Activated CD4-positive, CD25-positive, alpha-beta regulatory T cell treated with anti-CD3 and anti-CD28 coated beads, Interleukin-2, amount 50 U/mL, for 24 hours (primary cell): Measurements from ENCODE around the gene ZNF611.
"Not testable (repeated sequence)": the region's sequence is repeated elsewhere in the genome, so short reads cannot be mapped to it uniquely, and the experiment has no call there.

Experiments used
- ATAC-seq, 2 donors: fragments of 150-1000 bp; cut with Tn5 transposase; one replicate each; pipeline ENCODE4 v1.10.0; 2021; ENCODE audit warnings: mild to moderate bottlenecking in 1 of 2, moderate library complexity in 1 of 2

Gene ZNF611

GRCh38 chr19:52675239-52675638 lies 59.6 kb downstream of the ZNF611 start:
- ATAC-seq, result not testable (repeated sequence)

GRCh38 chr19:52673014-52673413 lies 61.8 kb downstream of the ZNF611 start:
- no peak for ATAC-seq

GRCh38 chr19:52670046-52670445 lies 64.8 kb downstream of the ZNF611 start:
- no peak for ATAC-seq

GRCh38 chr19:52669586-52669985 lies 65.3 kb downstream of the ZNF611 start:
- ATAC-seq, result no peak

GRCh38 chr19:52667972-52668371 lies 66.9 kb downstream of the ZNF611 start:
- ATAC-seq, result no peak

- no peak for ATAC-seq
Observed at GRCh38 chr19:52666506-52666905, 68.3 kb downstream of the ZNF611 start.

GRCh38 chr19:52665529-52665928 lies 69.3 kb downstream of the ZNF611 start:
- ATAC-seq, result no peak

GRCh38 chr19:52665027-52665426 lies 69.8 kb downstream of the ZNF611 start:
- ATAC-seq, result no peak

GRCh38 chr19:52664461-52664860 lies 70.4 kb downstream of the ZNF611 start:
- no peak for ATAC-seq

- no peak for ATAC-seq
Observed at GRCh38 chr19:52662631-52663030, 72.2 kb downstream of the ZNF611 start.

GRCh38 chr19:52660981-52661380 lies 73.9 kb downstream of the ZNF611 start:
- ATAC-seq, result no peak

GRCh38 chr19:52659013-52659412 lies 75.8 kb downstream of the ZNF611 start:
- no peak for ATAC-seq

GRCh38 chr19:52658595-52658994 lies 76.2 kb downstream of the ZNF611 start:
- no peak for ATAC-seq

- ATAC-seq, result no peak
Observed at GRCh38 chr19:52653161-52653560, 81.7 kb downstream of the ZNF611 start.
